IPS DF 6.9 (cell line): ENCODE measurements around the gene NDUFA5.

Experiments used
- DNase-seq: peaks from one replicate; pipeline ENCODE4 v3.0.0-alpha.2; 2013; ENCODE audit warnings: low read depth, low spot score
- H3K27ac ChIP-seq: one replicate; pipeline ENCODE4 v1.5.1; 2013; ENCODE audit warnings: low read length, control low read depth
- H3K27me3 ChIP-seq: 2 replicates; pipeline ENCODE4 v1.6.1; 2013; ENCODE audit warnings: mild to moderate bottlenecking, low read length; ENCODE audit not compliant: control insufficient read depth, insufficient read depth
- H3K36me3 ChIP-seq: 2 replicates; pipeline ENCODE4 v1.6.1; 2013; ENCODE audit warnings: low read length; ENCODE audit not compliant: control insufficient read depth, insufficient read depth
- H3K4me1 ChIP-seq: 2 replicates; pipeline ENCODE4 v1.6.1; 2013; ENCODE audit warnings: low read length; ENCODE audit not compliant: control insufficient read depth, insufficient read depth
- H3K4me3 ChIP-seq: 2 replicates; pipeline ENCODE4 v1.5.1; 2013; ENCODE audit warnings: mild to moderate bottlenecking, low read length
- H3K9me3 ChIP-seq: 2 replicates; pipeline ENCODE4 v1.6.1; 2013; ENCODE audit warnings: low read length, inconsistent platforms; ENCODE audit not compliant: control insufficient read depth, insufficient read depth
- WGBS: extraction: QIAGEN DNeasy Blood & Tissue Kit; methylation state at CpG from one replicate; pipeline ENCODE4 v1.1.7; 2013; ENCODE audit warnings: mixed read lengths, missing lambda C conversion rate; ENCODE audit not compliant: insufficient read length, insufficient coverage; 5-methylcytosine and 5-hydroxymethylcytosine counted together

Gene NDUFA5

GRCh38 chr7:123557398-123558288 is at the start of gene NDUFA5:
TSS of gene NDUFA5 (minus strand) at chr7:123557818. CDS start at chr7:123557795, 23 bp downstream.
- peak within 1 kb of the TSS; percentile 94 for H3K4me3 ChIP-seq
- no peaks in the 10 kb centered on the region for H3K36me3 ChIP-seq
- H3K27ac ChIP-seq = no peak within 1 kb of the TSS
- DNase-seq = peak; percentile 98
- no CpG with 5 or more reads among the region's 40 CpGs for WGBS
- H3K4me1 ChIP-seq = no peaks in the 10 kb centered on the region; the same call in 1 of the 2 replicates
- no peaks in the 10 kb centered on the region for H3K9me3 ChIP-seq
- H3K27me3 ChIP-seq = no peaks in the 10 kb centered on the region

GRCh38 chr7:123604739-123605138 is 47.1 kb upstream of the NDUFA5 start:
- Histone ChIP-seq H3K27me3 (no peaks in the 10 kb centered on the region), H3K36me3 (no peaks in the 10 kb centered on the region), H3K4me3 (no peak overlapping the region), H3K27ac (no peak overlapping the region), H3K9me3 (no peaks in the 10 kb centered on the region), H3K4me1 (no peaks in the 10 kb centered on the region)
- no CpG with 5 or more reads among the region's 3 CpGs for WGBS
- no peak for DNase-seq

DNA sequence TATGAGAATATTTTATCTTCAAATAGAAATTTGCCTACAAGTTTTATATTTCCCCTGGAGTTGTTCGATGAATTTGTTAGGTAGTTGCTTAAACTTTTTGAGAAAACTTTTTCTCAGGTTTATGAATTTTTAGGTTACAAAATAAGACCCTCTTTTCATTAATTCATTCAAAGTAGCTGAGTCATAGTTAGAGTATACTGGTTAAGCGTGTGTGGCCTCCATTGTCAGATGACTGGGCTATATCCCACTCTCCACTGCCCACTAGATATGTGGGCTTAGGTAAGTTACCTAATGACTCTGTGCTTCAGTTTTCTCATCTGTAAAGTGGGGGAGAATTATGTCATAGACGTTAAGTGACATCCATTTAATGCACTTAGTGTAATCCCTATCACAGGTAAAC is 45.0 kb upstream of the NDUFA5 start:
- H3K4me1 ChIP-seq = no peaks in the 10 kb centered on the region
- no peak overlapping the region for H3K4me3 ChIP-seq
- H3K9me3 ChIP-seq = no peaks in the 10 kb centered on the region
- WGBS = no CpG with 5 or more reads among the region's 3 CpGs
- no peak for DNase-seq
- no peak overlapping the region for H3K27ac ChIP-seq
- no peaks in the 10 kb centered on the region for H3K36me3 ChIP-seq
- H3K27me3 ChIP-seq = no peaks in the 10 kb centered on the region

- no peak within 1 kb of the TSS for H3K27ac ChIP-seq
- no CpG with 5 or more reads among the region's 4 CpGs for WGBS
- DNase-seq = no peak
- no peaks in the 10 kb centered on the region for H3K4me1 ChIP-seq
- no peak within 1 kb of the TSS for H3K4me3 ChIP-seq
- no peaks in the 10 kb centered on the region for H3K36me3 ChIP-seq
- no peaks in the 10 kb centered on the region for H3K27me3 ChIP-seq
- H3K9me3 ChIP-seq = no peaks in the 10 kb centered on the region
Observed at GRCh38 chr7:123601530-123601929, 43.9 kb upstream of the NDUFA5 start, which contains the start of gene ASB15. TSS of gene ASB15 (plus strand) at chr7:123601821. CDS start at chr7:123614503, 12,682 bp downstream.

GRCh38 chr7:123600876-123601275 is 43.3 kb upstream of the NDUFA5 start:
- H3K36me3 ChIP-seq = no peaks in the 10 kb centered on the region
- no peaks in the 10 kb centered on the region for H3K4me1 ChIP-seq
- no peaks in the 10 kb centered on the region for H3K9me3 ChIP-seq
- DNase-seq = no peak
- no CpG with 5 or more reads among the region's 3 CpGs for WGBS
- H3K4me3 ChIP-seq = no peak overlapping the region
- no peaks in the 10 kb centered on the region for H3K27me3 ChIP-seq
- H3K27ac ChIP-seq = no peak overlapping the region

- no peak for DNase-seq
- Histone ChIP-seq H3K4me1 (0 out of 2 replicates have a peak, but pooled peaks cover 2% of the 10 kb centered on the region), H3K27ac (no peak overlapping the region), H3K36me3 (no peaks in the 10 kb centered on the region), H3K4me3 (no peak overlapping the region), H3K27me3 (no peaks in the 10 kb centered on the region), H3K9me3 (no peaks in the 10 kb centered on the region)
- no CpG with 5 or more reads among the region's 2 CpGs for WGBS
Observed at GRCh38 chr7:123599766-123600165, 42.1 kb upstream of the NDUFA5 start.

DNA sequence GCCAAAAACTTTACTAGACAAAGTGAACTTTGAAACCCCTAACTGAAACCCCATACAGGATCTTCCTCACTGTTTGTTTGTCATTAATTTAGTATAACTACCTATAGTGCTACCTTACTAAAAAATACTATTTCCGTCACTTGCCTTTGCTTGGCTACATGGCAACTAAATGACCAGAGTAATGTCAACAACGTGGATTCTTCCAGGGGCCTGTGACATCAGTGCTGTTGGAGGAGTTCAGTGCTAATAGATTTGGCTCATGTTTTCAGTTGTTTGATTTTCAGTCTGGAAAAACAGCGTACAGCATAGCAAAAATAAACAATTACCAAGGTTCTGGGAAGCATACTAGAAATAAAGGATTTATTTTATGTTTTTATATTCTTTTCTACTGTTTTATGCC is 41.0 kb upstream of the NDUFA5 start:
- Histone ChIP-seq H3K27me3 (no peaks in the 10 kb centered on the region), H3K4me1 (0 out of 2 replicates have a peak, but pooled peaks cover 2% of the 10 kb centered on the region), H3K36me3 (no peaks in the 10 kb centered on the region), H3K4me3 (no peak overlapping the region), H3K9me3 (no peaks in the 10 kb centered on the region), H3K27ac (no peak overlapping the region)
- DNase-seq = no peak
- WGBS = no CpG with 5 or more reads among the region's 3 CpGs

DNA sequence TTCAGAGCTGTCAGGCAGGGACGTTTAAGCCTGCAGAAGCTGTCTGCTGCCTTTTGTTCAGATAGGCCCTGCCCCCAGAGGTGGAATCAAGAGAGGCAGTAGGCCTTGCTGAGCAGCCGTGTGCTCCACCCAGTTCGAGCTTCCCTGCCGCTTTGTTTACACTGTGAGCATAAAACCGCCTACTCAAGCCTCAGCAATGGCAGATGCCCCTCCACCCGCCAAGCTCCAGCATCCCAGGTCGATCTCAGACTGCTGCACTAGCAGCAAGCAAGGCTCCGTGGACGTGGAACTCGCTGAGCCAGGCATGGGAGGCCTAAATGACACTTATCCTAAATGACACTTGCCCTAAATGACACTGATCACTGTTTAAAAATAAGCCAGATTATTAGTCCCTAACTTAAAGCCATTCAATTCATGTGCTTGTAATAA is 37.2 kb upstream of the NDUFA5 start:
- no peaks in the 10 kb centered on the region for H3K27me3 ChIP-seq
- H3K9me3 ChIP-seq = no peaks in the 10 kb centered on the region
- H3K4me3 ChIP-seq = no peak overlapping the region
- WGBS = no CpG with 5 or more reads among the region's 10 CpGs
- peak; percentile 58 for DNase-seq
- H3K4me1 ChIP-seq = 0 out of 2 replicates have a peak, but pooled peaks cover 2% of the 10 kb centered on the region
- H3K36me3 ChIP-seq = no peaks in the 10 kb centered on the region
- no peak overlapping the region for H3K27ac ChIP-seq

DNA sequence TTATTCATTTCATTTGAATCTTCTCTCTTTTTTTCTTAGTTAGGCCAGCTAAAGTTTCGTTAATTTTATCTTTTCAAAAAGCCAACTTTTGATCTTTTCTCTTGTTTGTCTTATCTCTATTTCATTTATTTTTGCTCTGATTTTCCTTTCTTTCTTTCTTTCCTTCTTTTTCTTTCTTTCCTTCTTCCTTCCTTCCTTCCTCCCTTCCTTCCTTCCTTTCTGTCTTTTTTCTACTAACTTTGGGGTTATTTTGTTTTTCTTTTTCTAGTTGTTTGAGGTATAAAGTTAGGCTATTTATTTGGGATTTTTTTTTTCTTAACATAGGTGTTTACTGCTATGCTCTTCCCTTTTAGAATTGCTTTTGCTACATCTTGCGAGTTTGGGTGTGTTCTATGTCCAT is 30.8 kb upstream of the NDUFA5 start:
- no peaks in the 10 kb centered on the region for H3K4me1 ChIP-seq
- no CpG with 5 or more reads among the region's 2 CpGs for WGBS
- no peak for DNase-seq
- no peaks in the 10 kb centered on the region for H3K9me3 ChIP-seq
- H3K36me3 ChIP-seq = no peaks in the 10 kb centered on the region
- H3K4me3 ChIP-seq = no peak overlapping the region
- no peak overlapping the region for H3K27ac ChIP-seq
- H3K27me3 ChIP-seq = no peaks in the 10 kb centered on the region

DNA sequence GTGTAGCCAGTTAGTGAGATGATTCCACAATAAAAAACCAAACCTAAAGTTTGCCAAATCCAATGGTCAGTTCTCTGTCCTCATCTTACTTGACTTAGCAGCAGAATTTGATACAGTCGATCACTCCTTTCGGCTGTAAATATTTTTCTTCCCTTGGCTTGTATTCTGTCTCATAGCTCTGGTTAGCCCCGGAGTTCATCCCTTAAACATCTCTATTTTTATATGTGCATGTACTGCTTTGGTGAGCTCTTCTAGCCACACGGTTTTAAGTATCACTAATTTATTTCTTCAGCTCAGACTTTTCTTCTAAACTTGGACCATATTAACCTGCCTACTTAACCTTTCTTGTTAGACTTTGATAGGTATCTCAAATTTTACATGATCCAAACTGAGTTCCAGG is 26.2 kb upstream of the NDUFA5 start:
- Histone ChIP-seq H3K36me3 (no peaks in the 10 kb centered on the region), H3K4me3 (no peak overlapping the region), H3K4me1 (no peaks in the 10 kb centered on the region; the same call in 1 of the 2 replicates), H3K9me3 (no peaks in the 10 kb centered on the region), H3K27me3 (no peaks in the 10 kb centered on the region), H3K27ac (no peak overlapping the region)
- DNase-seq = no peak
- WGBS = no CpG with 5 or more reads among the region's 4 CpGs

DNA sequence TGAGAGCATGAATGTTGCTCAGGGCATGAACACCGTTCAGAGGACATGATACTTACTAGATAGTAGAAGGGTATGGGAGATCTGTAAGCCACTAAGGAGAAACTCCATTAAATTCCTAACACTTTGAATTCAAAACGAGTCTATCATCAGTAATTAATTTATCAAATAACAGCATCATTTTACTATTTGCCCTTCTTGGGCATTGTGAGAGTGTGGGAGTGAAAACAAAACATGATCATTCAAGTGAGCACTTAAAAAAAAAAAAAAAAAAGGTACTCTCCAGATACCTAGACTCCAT is 23.5 kb upstream of the NDUFA5 start:
- no peak for DNase-seq
- Histone ChIP-seq H3K9me3 (no peaks in the 10 kb centered on the region), H3K36me3 (no peaks in the 10 kb centered on the region), H3K27me3 (no peaks in the 10 kb centered on the region), H3K4me3 (no peak overlapping the region), H3K27ac (no peak overlapping the region), H3K4me1 (no peaks in the 10 kb centered on the region; the same call in 1 of the 2 replicates)
- no CpG with 5 or more reads among the region's 2 CpGs for WGBS
